Measurements from ENCODE around the gene CUL1.

CUL1 gene

GRCh38 chr7:148782757-148783456 is 84.2 kb downstream of the CUL1 start:
- TF ChIP-seq POLR2A (IDR thresholded peaks at IDR 0.05; ENCODE audit: low read depth, low read length) = no peak
- no peak for FAIRE-seq
- no peak for DNase-seq (ENCODE audit: insufficient read length, low spot score)

- FAIRE-seq (no peak), DNase-seq (ENCODE audit: insufficient read length, low spot score) (no peak)
- no peak for TF ChIP-seq POLR2A (IDR thresholded peaks at IDR 0.05; ENCODE audit: low read depth, low read length)
Observed at GRCh38 chr7:148783801-148784527, 85.3 kb downstream of the CUL1 start.

DNA sequence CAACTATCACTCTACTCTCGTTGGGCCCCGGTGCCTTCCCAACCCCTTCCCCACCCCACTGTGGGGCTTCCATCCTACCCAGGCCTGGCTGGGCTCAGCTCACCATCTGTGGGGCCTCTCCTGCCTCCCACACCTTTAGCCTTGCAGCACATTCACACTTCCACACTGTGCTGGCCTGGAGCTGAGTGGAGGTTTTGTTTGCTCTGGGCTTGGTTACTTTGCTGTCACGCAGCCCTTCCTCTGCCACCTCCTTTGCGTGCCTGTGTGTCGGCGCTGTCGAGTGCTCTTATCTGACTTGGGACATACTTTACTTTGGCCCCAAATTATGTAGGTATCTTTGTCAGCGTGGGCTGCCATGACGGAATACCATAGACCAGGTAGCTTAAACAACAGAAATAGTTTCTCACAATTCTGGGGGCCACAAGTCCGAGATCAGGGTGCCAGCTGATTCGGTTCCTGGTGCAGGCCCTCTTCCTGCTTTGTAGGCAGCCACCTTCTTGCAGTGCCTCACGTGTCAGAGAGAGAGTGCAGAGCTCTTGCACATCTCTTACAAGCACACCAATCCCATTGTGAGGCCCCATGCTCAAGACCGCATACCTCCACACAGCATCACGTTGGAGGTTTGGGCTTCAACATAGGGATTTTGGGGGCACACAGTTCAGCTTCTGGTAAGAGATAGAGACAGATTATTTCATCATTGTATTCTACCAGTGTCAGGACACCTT is 89.0 kb downstream of the CUL1 start:
- TF ChIP-seq POLR2A (IDR thresholded peaks at IDR 0.05; ENCODE audit: low read depth, low read length) = no peak
- DNase-seq (ENCODE audit: insufficient read length, low spot score) (no peak), FAIRE-seq (no peak)

GRCh38 chr7:148789220-148789619 is 90.5 kb downstream of the CUL1 start:
- no peak for TF ChIP-seq POLR2A (IDR thresholded peaks at IDR 0.05; ENCODE audit: low read depth, low read length)
- FAIRE-seq = no peak
- DNase-seq (ENCODE audit: insufficient read length, low spot score) = no peak

GRCh38 chr7:148790131-148790726 is 91.5 kb downstream of the CUL1 start:
- no peak for TF ChIP-seq POLR2A (IDR thresholded peaks at IDR 0.05; ENCODE audit: low read depth, low read length)

GRCh38 chr7:148790850-148791249 is 92.1 kb downstream of the CUL1 start:
- FAIRE-seq (no peak), DNase-seq (ENCODE audit: insufficient read length, low spot score) (no peak)
- TF ChIP-seq POLR2A (IDR thresholded peaks at IDR 0.05; ENCODE audit: low read depth, low read length) = no peak

More at GRCh38 chr7:148790131-148790726, 91.5 kb downstream of the CUL1 start:
- DNase-seq (ENCODE audit: insufficient read length, low spot score) = no peak
- no peak for FAIRE-seq

DNA sequence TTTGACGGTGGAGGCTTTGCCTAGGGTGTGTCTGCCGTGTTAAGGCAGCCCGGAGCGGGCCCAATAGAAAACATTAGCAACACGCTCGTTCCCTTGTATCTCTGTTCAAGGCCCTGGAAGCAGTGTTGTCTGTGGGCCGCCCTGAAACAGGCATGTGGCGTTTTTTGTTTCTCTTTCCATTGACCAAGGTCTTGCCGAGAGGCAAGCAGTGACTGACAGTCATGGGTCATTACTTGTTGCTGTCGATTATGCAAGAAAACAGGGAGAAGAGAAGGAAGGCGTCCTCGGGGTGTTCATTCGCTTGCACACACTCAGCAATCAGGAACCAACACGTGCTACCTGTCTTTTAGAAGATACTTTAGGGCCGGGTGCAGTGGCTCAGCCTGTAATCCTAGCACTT is 92.8 kb downstream of the CUL1 start:
- TF ChIP-seq POLR2A (IDR thresholded peaks at IDR 0.05; ENCODE audit: low read depth, low read length) = no peak
- DNase-seq (ENCODE audit: insufficient read length, low spot score) (no peak), FAIRE-seq (no peak)

DNA sequence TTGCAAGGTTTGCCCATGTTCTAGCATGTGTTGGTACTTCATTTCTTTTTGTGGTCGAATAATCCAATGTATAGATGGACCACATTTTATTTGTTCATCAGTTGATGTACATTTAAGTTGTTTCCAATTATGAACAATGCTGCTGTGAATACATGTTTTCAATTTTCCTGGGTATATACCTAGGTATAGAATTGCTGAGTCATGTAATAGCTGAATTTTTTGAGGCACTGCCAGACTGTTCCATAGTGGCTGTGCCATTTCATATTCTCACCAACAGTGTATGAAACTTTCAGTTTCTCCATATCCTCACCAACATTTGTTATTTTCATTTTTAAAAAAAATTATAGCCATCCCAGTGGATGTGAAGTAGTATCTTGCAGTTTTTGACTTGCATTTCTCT is 94.9 kb downstream of the CUL1 start:
- FAIRE-seq = no peak
- DNase-seq (ENCODE audit: insufficient read length, low spot score) = no peak
- TF ChIP-seq POLR2A (IDR thresholded peaks at IDR 0.05; ENCODE audit: low read depth, low read length) = no peak

DNA sequence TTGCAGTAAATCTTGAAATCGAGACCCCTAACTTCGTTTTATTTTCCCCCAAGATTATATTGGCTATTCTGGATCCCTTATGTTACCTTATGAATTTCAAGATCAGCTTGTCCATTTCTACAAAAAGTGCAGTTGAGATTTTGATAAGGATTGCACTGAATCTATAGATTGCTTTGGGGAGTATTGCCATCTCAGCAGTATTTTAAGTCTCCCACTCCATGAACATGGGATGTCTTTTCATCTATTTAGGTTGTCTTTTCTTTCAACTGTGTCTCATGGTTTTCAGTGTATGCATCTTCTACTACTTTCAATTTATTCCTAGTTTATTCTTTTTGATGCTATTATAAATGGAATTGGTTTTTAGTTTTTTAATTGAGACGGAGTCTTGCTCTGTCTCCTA is 95.8 kb downstream of the CUL1 start:
- DNase-seq (ENCODE audit: insufficient read length, low spot score) (no peak), FAIRE-seq (no peak)
- TF ChIP-seq POLR2A (IDR thresholded peaks at IDR 0.05; ENCODE audit: low read depth, low read length) = no peak

DNA sequence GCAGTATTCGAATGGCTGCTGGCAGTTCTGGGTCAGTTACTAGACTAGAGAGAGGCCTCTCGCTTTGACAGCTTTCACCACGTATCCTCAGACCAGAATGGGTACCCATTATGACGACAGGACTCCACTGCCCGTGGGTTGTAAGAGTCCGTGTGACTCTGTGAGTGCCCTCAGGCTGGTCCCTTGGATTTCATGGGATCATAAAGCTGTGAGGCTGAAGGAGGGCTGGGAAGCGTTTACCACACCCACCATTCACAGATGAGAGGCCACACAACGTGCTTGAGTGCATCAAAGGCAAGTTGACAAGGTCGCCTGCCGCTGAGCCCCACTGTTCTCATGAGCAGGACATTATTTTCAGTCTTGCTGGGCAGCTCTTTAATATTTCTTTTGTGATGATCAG is 98.1 kb downstream of the CUL1 start:
- TF ChIP-seq POLR2A (IDR thresholded peaks at IDR 0.05; ENCODE audit: low read depth, low read length) = no peak
- DNase-seq (ENCODE audit: insufficient read length, low spot score) = no peak
- FAIRE-seq = no peak

GRCh38 chr7:148799893-148800555 is 101.3 kb downstream of the CUL1 start:
- FAIRE-seq (no peak), DNase-seq (ENCODE audit: insufficient read length, low spot score) (no peak)
- no peak for TF ChIP-seq POLR2A (IDR thresholded peaks at IDR 0.05; ENCODE audit: low read depth, low read length)

DNA sequence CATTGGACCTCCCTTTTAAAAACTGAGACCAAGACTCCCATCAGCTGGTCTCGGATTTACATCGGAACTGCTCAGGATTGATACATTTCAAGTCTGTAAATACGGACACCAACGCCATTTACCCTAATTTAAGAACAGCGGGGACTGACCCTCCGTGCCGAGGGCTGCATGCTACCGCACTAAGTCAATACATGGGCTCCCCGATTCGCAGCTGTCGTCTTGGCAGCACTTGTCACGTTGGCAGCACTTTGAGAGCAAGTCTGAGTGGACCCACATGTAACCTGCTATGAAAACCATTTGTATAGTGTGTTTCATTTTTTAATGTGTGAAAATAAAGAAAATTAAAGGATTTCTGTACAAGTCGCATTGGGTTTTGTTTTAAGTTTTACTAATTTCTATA is 102.0 kb downstream of the CUL1 start:
- DNase-seq (ENCODE audit: insufficient read length, low spot score) (no peak), FAIRE-seq (no peak)
- TF ChIP-seq POLR2A (IDR thresholded peaks at IDR 0.05; ENCODE audit: low read depth, low read length) = no peak

DNA sequence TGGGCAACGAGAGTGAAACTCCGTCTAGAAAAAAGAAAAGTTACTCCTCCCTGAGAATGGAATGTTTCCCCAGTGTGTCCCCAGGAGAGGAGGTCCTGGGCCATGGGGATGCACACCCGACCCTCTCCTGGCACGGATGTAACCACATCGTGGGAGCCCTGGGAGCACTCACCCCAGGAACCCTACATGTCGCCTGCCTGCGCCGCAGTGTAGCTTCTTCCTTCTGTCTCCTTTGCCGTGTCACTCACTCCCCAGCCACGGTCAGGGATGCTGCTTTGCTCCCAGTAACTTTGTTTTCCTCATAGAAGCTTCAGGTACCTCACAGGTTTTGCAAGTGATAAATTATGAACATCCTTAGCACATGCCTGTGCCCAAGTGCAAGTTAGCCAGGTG is 103.4 kb downstream of the CUL1 start:
- no peak for TF ChIP-seq POLR2A (IDR thresholded peaks at IDR 0.05; ENCODE audit: low read depth, low read length)
- DNase-seq (ENCODE audit: insufficient read length, low spot score) = no peak
- no peak for FAIRE-seq

DNA sequence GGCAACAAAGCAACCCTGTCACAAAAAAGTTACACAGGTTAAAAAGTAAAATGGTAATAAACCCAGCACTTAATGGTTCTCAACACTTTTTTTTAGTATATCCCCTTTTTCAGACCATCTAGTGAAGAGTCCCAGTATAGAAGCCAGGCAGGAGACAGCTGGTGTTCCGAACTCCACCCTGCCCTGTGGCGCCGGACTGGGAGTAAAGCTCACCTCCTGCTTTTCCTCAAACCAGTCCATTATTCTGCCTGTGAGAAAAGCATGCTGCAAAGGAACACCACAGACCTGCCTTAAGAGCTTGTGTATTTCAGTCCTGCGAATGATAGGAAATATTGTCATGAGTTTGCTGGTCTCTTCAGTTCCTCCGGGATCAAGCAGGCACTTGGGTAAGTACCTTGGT is 104.4 kb downstream of the CUL1 start:
- DNase-seq (ENCODE audit: insufficient read length, low spot score) (no peak), FAIRE-seq (no peak)
- TF ChIP-seq POLR2A (IDR thresholded peaks at IDR 0.05; ENCODE audit: low read depth, low read length) = no peak

Data from H54 (cell line).